ENCODE measurements around the gene TMEM116.

DNA sequence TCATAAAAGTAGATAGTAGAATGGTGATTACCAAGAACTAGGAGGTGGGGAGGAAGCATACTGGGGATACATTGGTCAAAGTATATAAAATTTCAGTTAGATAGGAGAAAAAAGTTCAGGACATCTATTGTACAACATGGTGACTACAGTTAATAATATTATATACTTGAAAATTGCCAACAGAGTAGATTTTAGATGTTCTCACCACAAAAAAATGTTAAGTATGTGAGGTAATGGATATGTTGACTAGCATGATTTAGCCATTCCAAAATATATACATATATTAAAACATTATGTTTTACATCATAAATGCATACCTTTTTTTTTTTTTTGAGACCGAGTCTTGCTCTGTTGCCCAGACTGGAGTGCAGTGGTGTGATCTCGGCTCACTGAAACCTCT is 31.0 kb downstream of the TMEM116 start:
- TF ChIP-seq POLR2AphosphoS5 (IDR thresholded peaks at IDR 0.05; ENCODE audit: low read depth, low read length): no peak
- TF ChIP-seq, protein P1, sequence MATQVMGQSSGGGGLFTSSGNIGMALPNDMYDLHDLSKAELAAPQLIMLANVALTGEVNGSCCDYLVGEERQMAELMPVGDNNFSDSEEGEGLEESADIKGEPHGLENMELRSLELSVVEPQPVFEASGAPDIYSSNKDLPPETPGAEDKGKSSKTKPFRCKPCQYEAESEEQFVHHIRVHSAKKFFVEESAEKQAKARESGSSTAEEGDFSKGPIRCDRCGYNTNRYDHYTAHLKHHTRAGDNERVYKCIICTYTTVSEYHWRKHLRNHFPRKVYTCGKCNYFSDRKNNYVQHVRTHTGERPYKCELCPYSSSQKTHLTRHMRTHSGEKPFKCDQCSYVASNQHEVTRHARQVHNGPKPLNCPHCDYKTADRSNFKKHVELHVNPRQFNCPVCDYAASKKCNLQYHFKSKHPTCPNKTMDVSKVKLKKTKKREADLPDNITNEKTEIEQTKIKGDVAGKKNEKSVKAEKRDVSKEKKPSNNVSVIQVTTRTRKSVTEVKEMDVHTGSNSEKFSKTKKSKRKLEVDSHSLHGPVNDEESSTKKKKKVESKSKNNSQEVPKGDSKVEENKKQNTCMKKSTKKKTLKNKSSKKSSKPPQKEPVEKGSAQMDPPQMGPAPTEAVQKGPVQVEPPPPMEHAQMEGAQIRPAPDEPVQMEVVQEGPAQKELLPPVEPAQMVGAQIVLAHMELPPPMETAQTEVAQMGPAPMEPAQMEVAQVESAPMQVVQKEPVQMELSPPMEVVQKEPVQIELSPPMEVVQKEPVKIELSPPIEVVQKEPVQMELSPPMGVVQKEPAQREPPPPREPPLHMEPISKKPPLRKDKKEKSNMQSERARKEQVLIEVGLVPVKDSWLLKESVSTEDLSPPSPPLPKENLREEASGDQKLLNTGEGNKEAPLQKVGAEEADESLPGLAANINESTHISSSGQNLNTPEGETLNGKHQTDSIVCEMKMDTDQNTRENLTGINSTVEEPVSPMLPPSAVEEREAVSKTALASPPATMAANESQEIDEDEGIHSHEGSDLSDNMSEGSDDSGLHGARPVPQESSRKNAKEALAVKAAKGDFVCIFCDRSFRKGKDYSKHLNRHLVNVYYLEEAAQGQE (IDR thresholded peaks at IDR 0.05; ENCODE audit: insufficient read depth in 1 of 2, low read depth in 2 of 2, low read length in 1 of 2): no peak
